GM18519 (cell line): ENCODE data around the gene FUCA2.
"Not testable (repeated sequence)": the region's sequence is repeated elsewhere in the genome, so short reads cannot be mapped to it uniquely, and the experiment has no call there.

Experiments
- ATAC-seq: cut with Tn5 transposase; IDR thresholded peaks from one replicate; pipeline ENCODE4 v1.9.1; 2021; ENCODE audit warnings: mild to moderate bottlenecking, moderate library complexity; ENCODE audit not compliant: unreplicated experiment, low FRiP score

The FUCA2 gene

DNA sequence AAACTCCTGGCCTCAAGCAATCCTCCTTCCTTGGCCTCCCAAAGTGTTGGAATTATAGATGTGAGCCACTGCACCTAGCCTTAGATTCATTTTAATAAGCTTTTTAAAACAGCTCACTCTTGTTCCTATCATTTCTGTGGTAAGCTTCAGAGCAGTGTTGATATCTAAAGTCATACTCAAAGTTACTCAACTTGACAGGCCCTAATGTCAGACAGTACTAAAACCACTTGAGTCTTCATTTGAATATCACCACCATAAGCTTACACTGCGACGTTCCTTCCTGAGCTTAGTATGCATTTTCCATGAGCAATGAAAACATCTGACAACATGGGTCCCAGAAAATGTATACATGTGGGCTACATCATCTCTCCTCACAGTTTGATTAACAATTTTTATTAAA lies 6.0 kb downstream of the FUCA2 start:
- no peak for ATAC-seq

DNA sequence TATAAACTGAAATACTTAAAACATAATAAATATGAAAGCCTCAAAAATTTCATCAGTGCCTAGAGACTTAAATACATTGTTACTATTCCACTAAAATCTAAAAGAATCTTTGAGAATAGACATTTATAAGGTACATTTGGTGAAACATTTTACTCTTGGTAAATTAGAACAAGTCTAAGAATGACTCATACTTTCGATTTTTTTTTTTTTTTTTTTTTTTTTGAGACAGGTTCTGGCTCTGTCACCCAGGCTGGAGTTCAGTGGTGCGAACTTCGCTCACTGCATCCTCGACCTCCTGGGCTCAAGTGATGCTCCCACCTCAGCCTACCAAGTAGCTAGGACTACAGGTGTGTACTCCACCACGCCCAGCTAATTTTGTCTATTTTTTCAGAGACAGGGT lies 6.4 kb downstream of the FUCA2 start:
- ATAC-seq: no peak

DNA sequence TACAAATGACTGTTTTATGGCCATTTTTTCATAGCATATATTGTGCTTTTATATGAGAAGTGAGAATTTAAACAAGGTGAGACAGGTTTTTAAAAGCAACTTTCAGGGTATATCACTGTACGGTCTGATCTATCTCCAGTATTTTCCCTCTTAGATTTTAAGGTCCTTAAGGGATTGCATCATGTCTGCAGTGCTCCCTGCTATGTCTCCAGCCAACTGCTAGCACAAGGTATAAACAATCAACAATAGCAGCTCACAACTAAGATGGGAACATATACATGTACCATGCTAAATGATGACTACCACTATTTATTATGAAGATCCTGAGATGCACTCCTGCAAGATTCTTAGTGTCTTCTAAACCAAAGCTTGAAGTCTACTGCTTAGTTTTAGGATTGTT lies 7.2 kb downstream of the FUCA2 start:
- no peak for ATAC-seq

DNA sequence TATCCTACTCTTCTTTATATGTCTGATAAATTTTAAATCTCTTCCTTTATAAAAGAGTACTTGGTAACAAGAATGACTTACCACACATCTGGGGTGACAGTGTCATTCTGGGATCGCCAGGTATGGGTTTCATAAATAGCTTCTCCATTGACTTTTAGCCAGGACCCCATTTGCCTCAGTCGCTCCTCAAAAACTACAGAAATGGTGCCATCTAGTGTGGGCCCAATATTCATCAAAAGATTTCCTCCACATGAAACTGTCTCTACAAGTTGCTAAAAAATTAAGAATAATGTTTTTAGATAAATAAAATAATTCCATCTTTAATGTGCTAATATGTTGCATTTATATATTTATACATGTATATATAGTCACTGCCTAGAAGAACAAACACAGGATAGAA lies 9.7 kb downstream of the FUCA2 start:
- no peak for ATAC-seq

DNA sequence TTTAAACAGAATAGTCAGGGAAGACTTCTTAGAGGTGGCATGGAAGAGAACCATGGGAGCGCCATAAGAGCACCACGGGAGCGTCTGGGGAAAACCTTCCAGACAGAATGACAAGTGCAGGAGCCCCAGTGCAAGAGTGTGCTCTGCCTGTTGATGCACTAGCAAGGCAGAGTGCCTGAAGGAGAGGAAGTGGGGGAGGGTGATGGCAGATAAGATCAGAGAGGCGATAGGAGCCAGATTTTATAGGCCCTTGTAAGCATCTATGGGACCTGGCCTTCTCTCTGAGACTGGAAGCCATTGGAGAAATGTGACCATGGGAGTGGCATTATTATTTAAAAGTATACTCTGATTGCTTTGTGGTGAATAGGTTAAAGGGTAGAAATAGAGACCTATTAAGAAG lies 13.1 kb downstream of the FUCA2 start:
- ATAC-seq: no peak

DNA sequence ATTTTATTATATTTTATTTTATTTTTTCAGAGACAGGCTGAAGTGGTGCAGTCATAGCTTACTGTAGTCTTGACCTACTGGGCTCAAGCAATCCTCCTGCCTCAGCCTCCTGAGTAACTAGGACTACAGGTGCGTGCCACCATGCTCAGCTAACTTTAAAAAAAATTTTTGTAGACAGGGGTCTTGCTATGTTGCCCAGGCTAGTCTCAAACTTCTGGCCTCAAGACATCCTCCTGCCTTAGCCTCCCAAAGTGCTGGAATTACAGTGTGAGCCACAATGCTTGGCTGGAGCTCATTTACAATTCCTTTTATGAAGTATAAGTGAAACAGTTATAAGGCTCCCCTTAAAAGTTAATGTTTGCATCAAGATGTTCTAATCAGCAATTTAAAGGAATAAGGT lies 14.5 kb downstream of the FUCA2 start:
- ATAC-seq: no peak

DNA sequence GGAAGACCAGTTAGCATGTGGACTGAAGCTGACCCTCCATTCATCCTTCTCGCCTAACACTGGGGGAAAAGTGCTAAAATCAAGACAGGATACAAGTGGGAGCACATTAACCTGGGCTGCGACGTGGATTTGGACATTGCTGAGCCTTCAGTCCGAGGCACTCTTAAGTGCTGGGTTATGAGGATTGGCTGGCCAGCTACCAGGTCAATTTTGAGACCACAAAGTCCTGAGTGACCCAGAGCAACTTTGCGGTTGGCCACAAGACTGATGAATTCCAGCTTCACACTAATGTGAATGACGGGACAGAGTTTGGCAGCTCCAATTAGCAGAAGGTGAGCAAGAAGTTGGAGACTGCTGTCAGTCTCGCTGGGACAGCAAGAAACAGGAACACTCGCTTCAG lies 20.7 kb downstream of the FUCA2 start:
- ATAC-seq: no peak

DNA sequence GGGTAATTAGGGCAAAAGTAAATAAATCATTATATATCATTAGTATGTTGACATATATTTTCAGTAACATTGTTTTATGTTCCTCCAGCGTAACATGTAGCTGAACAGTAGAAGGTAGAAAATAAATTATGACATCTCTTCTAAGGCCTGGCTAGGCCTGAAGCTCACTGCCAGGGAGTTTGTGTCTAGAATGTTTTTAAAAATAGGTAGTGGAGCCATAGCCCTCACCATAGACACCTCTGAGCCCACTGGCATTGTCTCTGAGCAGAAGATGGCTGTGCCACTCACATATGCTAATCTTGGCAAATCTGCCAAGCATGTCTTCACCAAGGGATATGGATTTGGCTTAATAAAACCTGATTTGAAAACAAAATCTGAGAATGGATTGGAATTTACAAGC lies 21.3 kb downstream of the FUCA2 start:
- ATAC-seq: no peak

DNA sequence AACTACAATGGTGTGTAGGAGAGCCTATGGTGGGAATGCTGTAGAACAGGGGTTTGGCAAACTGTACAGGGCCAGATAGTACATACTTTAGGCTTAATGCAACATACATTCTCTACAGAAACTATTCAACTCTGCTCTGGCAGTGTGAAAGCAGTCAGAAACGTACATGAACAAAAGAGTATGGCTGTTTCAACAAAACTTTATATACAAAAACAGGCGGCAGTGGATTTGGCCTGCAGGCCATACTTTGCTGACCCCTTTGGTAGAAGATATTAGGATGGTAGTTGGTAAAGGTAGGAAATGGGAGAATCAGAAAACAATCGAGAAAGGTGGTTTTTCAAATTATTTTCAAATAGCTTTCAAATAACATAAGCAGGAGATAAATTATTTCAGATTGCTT lies 24.8 kb downstream of the FUCA2 start:
- ATAC-seq: no peak

DNA sequence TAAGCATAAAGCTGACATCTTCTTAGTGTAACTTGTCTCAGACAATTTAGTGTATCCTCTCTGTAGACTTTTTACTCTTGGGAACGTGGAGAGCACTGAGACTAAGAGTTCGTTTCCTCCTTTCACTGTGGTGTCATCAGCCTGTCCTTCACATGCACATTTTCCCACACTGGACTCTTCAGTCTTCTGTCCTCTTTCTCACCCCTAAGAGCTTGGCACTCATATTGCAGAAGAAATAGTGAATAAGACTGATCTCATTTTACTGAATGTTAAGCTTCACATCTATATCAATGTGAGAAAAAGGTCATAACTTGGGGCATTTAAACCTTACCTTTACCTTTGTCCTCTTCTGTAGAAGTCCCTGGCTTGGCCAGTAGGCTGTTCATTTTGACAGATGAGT lies 25.6 kb downstream of the FUCA2 start:
- ATAC-seq: no peak

DNA sequence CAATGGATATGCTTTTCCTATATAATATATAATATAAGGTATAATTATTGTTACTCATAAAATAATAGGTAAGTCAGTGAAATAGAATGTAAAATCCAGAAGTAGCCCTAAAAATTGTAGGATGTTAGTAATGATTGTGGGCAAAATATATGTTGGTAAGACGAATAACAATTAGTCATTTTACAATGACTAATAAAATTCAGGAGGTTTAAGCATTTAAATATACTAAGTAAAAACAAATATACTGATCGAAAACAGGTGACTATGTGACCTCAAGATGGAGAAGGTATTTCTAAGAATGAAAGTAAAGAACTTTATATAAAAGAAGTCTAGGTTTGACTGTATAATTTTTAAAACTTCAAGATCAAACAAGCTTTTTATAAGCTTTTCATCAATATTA lies 28.9 kb downstream of the FUCA2 start:
- no peak for ATAC-seq

DNA sequence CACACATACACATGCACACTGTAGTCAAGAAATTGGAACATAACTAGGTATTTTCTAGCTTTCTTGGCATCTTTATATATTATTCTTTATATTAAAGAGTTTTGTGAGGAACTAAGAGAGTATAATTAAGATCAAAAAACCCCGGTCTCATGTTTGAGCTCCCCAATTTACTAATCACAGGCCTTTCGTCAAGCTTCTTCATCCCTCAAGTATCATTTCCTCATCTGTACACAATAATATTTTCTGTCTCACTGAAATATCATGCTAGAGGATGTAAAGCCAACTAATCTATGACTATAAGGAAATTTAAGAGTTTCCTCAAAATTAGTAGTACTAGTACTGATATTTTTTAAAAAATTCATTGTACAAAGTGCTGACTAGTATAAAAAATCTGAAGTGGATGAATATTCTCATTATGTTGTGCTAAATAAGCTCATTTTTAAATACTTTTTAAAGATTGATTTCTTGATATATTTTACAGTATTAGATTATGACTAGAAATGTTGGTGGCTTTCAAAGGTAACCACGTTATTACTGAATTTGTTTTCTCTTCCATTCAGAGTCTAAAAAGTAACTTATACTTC lies 32.9 kb downstream of the FUCA2 start:
- peak; percentile 48 for ATAC-seq

DNA sequence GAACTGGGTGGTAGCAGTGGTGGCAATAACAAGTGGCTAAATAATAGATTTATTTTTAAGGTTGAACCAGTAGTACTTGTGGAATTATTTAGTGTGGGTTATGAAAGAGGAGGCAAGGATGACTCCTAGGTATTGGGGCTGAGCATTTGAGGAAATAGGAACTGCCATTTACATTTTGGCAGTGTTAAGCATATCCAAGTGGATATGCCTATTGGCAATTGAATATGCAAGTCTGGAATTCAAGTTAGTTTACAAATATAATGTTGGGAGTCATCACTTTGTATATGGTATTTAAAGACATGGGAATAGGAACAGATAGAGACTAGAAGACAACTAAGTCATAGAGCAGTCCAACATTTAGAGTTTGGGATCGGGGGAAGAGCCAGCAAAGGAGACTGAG lies 35.0 kb downstream of the FUCA2 start:
- ATAC-seq: no peak

DNA sequence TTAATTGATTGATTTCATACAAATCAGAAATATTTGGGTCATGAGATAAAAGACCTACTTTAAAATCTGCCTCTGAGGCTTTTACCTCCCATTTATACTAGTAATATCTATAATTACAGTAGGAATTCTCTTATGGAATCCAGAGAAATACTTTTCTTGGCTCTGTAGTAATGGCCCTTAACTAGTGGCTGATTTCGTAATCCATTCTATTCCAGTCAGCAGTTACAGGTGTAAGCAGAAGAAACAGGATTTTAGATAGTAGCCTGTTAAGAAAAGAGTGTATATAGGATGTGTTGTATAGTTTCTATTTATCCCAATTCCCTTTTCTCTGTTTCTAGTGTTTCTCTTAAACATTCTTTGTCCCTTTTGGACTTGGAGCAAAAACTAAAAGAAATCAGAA lies 39.7 kb downstream of the FUCA2 start:
- no peak for ATAC-seq

DNA sequence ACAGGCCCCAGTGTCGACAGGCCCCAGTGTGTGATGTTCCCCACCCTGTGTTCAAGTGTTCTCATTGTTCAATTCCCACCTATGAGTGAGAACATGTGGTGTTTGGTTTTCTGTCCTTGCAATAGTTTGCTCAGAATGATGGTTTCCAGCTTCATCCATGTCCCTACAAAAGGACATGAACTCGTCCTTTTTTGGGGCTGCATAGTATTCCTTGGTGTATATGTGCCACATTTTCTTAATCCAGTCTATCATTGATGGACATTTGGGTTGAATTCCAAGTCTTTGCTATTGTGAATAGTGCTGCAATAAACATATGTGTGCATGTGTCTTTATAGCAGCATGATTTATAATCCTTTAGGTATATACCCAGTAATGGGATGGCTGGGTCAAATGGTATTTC lies 42.7 kb downstream of the FUCA2 start:
- not testable (repeated sequence) for ATAC-seq

DNA sequence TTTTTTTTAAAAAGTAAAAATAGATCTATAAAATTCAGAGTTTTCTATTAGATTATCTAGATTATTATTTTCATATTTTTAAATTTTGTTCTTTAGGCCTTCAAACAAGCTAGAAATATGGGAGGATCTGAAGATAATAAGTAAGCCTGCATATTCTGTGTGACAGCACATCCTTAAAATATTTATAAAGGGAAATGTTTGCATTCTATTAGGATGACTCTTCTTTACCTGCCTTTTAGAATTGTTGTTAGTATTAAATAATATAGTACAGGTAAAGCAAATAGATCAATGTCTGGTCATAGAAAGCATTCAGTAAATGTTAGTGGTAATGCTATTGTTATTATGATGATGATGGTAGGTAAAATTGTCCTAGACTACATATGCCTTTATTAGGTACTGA lies 43.5 kb downstream of the FUCA2 start:
- no peak for ATAC-seq

DNA sequence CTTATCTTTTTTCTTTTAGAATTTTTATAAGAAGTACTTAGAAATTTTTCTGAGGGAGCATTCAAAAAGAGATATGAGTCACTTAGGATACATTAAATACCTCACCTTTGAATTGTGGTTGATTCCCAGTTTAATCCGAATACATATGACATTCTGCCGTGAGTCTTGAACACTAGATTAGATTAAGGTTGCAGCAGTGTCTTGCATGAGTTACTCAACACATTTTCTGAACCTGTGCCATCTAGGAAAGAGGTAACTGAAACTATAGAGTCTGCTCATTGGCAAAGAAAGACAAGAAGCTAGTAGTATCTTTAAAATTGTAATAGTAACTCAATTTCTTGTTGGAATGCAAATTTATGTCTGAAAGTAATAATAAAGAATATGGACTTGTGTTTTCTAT lies 46.0 kb downstream of the FUCA2 start:
- ATAC-seq: no peak

DNA sequence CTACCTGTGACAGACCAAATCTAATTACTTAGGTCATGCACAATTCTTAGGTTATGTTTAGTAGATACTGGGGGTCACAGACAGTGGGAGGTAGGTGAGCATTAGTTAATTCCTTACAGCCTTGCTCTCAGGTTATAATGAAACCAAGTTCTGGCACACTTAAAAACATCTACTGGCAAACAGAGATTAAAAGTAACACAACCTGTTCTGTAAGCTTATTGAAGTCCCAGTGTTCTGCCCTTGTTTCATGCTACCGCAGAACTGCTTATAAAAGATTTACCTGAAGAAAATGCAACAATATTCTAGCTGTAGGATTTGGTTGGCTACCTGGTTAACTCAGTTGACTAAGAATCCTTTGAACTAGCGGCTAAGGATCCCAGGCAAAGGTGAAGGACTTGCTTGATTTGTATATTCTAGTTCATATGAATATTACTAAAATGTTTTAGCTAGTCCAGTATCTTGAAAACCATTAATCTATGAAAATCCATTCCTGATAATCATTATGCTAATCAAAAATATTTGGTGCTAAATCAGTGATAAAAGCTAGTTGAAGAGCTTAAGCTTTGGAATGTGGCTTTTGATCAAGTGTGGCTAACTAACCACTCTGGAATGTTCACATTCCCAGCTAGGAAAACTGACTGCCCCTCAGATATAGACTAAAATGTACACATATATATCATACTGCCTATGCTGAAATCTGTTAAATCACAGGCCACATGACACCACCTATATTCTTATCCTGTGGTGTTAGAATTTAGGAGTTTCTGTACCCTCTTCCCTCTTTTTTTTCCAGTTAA lies 53.8 kb downstream of the FUCA2 start:
- ATAC-seq: no peak

DNA sequence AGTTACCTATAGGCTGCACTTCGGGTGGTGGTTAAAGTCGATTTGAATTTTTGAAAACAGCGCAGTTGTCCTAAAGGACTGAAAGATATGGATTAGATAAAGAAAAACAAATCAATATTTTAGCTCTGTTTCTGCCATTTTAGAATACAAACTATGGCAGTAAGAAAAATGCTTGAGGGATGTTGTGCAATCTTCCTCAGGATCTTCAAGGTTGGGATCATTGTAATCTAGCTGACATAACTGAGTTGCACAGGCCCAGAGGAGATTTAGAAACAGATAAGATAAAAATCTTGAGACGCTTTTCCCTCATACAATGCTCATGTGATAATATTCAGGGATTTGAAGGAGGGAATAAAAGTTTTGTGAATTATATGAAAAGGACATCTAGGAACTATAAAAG lies 60.0 kb downstream of the FUCA2 start:
- ATAC-seq: no peak

DNA sequence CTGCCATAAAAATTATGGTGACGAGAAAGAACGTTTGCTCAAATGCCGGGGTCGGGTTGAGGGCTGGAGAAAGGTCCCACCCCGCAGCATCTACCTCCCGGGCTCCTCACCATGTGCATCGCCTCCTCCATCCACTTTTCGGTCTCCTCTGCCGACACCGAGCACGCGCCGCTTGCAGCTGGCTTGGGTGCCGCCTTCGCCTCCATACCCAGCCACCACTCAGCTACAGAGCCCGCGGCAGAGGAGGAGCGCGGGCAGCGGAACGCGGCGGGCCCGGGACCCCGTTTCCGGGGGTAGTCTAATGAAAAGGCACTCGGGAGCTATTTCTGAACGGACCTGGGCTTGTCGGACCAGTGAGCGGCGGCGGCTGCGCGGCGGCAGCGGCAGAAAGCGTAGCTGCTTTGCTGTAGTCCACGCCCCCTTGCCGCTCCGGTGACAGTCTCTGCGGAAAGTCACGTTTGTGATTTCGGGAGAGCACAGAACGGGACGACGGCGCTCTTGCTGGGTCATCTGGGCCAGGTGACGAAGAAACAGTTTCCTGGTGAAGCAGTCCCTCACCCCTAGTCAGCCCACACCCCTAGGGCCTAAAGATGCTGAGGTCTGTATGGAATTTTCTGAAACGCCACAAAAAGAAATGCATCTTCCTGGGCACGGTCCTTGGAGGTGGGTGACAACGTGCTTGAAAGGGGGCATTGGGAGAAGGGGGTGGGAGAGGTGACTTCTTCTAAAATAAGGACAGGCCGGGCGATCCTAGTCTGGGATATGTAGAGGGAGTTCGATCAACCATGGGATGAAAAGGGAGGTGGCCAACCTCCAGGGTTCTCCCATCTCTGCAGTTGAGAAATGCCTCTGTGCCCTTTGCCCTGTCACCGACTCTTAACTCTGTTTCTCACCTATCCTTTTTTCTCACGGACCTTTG lies 60.8 kb downstream of the FUCA2 start, which contains the start of the genes ADAT2 and PEX3:
Gene ADAT2 (minus strand): TSS at position 243 of the 919 bp plus-strand sequence. CDS start 37 bp downstream, at position 206.
Gene PEX3 (plus strand): TSS at position 353 of the 919 bp plus-strand sequence. CDS start 238 bp downstream, at position 591.
- ATAC-seq: peak; percentile 94
